ENCODE measurements around the gene RNF150.
"Not testable (repeated sequence)": the region's sequence is repeated elsewhere in the genome, so short reads cannot be mapped to it uniquely, and the experiment has no call there.

Gene RNF150

GRCh38 chr4:140820520-140820919, 312.7 kb downstream of the RNF150 start:
- DNase-seq (ENCODE audit: low read depth in 2 of 2): not testable (repeated sequence)

- no peak for DNase-seq (ENCODE audit: low read depth in 2 of 2)
Observed at GRCh38 chr4:140819610-140820009, 313.7 kb downstream of the RNF150 start.

GRCh38 chr4:140818433-140818832, 314.8 kb downstream of the RNF150 start:
- DNase-seq (ENCODE audit: low read depth in 2 of 2): no peak

GRCh38 chr4:140816806-140817510, 316.3 kb downstream of the RNF150 start:
- DNase-seq (ENCODE audit: low read depth in 2 of 2): no peak

- no peak for DNase-seq (ENCODE audit: low read depth in 2 of 2)
Observed at GRCh38 chr4:140813804-140814203, 319.5 kb downstream of the RNF150 start.

- DNase-seq (ENCODE audit: low read depth in 2 of 2): no peak
Observed at GRCh38 chr4:140812916-140813315, 320.4 kb downstream of the RNF150 start.

GRCh38 chr4:140811429-140811828, 321.8 kb downstream of the RNF150 start:
- DNase-seq (ENCODE audit: low read depth in 2 of 2): no peak

- not testable (repeated sequence) for DNase-seq (ENCODE audit: low read depth in 2 of 2)
Observed at GRCh38 chr4:140810591-140811169, 322.6 kb downstream of the RNF150 start.

All from stimulated activated CD8-positive, alpha-beta memory T cell treated with anti-CD3 and anti-CD28 coated beads, Interleukin-15, amount 100 ng/mL, for 48 hours (primary cell).